HepG2 (cell line): ENCODE results near the gene GPX7. TPM values are rescaled to one million over a fixed set of nuclear protein-coding genes. Genes with fewer than 3 reads are reported as not detected.
A peak's percentile ranks its signal among the peaks of the same experiment; 100 is the strongest.

ENCODE experiments used
- ATAC-seq: fragments of 200-7000 bp; cut with Tn5 transposase; 3 replicates; pipeline ENCODE4 v1.9.1; 2020; ENCODE audit warnings: mild to moderate bottlenecking, moderate library complexity
- BruUV-seq: library from RNA; stranded (reverse); fragments of 400-500 nt; replicated peaks from 2 replicates; lab custom pipeline; 2021; lab: Mats Ljungman, UMichigan
- CTCF ChIA-PET: fragments of 300-600 bp; formaldehyde crosslinking; extraction: SDS; loops from one replicate; lab custom pipeline; 2021; ENCODE audit warnings: low total read pairs, inconsistent platforms, low intra/inter-chr PET ratio; lab: Yijun Ruan, JAX
- POLR2A ChIA-PET: fragments of 350-600 bp; sonication (Branson Sonifier 250); formaldehyde crosslinking; loops from one replicate; lab custom pipeline; 2020; ENCODE audit warnings: antibody characterized with exemption, inconsistent platforms; lab: Yijun Ruan, JAX
- DNase-seq: peaks from one replicate; pipeline ENCODE4 v3.0.0-alpha.2; 2015; ENCODE audit warnings: low spot score
- FAIRE-seq: peaks from 3 replicates; lab custom pipeline; 2011; peaks lifted over from hg19 to GRCh38; lab: Jason Lieb, UNC
- H2AFZ ChIP-seq: one replicate; pipeline ENCODE4 v1.6.1; 2011; ENCODE audit warnings: low read length, inconsistent platforms
- H3K27ac ChIP-seq: fragments of 300-600 bp; 3 replicates; pipeline ENCODE4 v1.8.0; 2011; ENCODE audit warnings: mixed run types, mild to moderate bottlenecking, mixed read lengths, low read length, inconsistent platforms; ENCODE audit not compliant: insufficient read depth; ENCODE audit errors: extremely low read length
- H3K27me3 ChIP-seq, 2 experiments: fragments of 200-600 bp in 1 of 2; 2 replicates in 1 of 2; 3 replicates in 1 of 2; pipeline versions ENCODE4 v1.6.0 to v1.8.0; 2011; ENCODE audit warnings: low read length in 2 of 2, mild to moderate bottlenecking in 2 of 2, moderate library complexity in 2 of 2, inconsistent platforms in 1 of 2; ENCODE audit not compliant: insufficient read depth in 2 of 2, control insufficient read depth in 1 of 2
- H3K36me3 ChIP-seq, 2 experiments: fragments of 200-600 bp in 1 of 2; replicated peaks in 1 of 2; 2 replicates in 1 of 2; 3 replicates in 1 of 2; pipeline versions ENCODE4 v1.5.1 to v1.8.0; 2011; ENCODE audit warnings: low read length in 2 of 2, inconsistent platforms in 1 of 2; ENCODE audit not compliant: insufficient read depth in 2 of 2, control insufficient read depth in 1 of 2
- H3K4me1 ChIP-seq: 2 replicates; pipeline ENCODE4 v1.5.1; 2012; ENCODE audit warnings: low read length, inconsistent platforms; ENCODE audit not compliant: insufficient read depth
- H3K4me2 ChIP-seq: 2 replicates; pipeline ENCODE4 v1.6.0; 2011; ENCODE audit warnings: low read depth, low read length, inconsistent platforms
- H3K4me3 ChIP-seq, 3 experiments: fragments of 200-600 bp in 1 of 3; sonication (generic), shearing (Covaris generic) in 1 of 3; replicated peaks in 1 of 3; 2 replicates each; pipeline ENCODE4 v1.5.1; 2011 to 2016; ENCODE audit warnings: low read length in 3 of 3, inconsistent platforms in 2 of 3, low read depth in 2 of 3, mild to moderate bottlenecking in 2 of 3, control low read depth in 1 of 3, mixed read lengths in 1 of 3; ENCODE audit not compliant: insufficient read depth in 1 of 3
- H3K79me2 ChIP-seq: one replicate; pipeline ENCODE4 v1.6.1; 2011; ENCODE audit warnings: low read length, inconsistent platforms; ENCODE audit not compliant: insufficient read depth
- H3K9ac ChIP-seq: 2 replicates; pipeline ENCODE4 v1.6.0; 2011; ENCODE audit warnings: mild to moderate bottlenecking, low read depth, low read length, inconsistent platforms; ENCODE audit not compliant: insufficient read depth
- H3K9me3 ChIP-seq: 2 replicates; pipeline ENCODE4 v1.5.1; 2012; ENCODE audit warnings: mild to moderate bottlenecking, low read length
- H4K20me1 ChIP-seq: 2 replicates; pipeline ENCODE4 v1.6.0; 2011; ENCODE audit warnings: inconsistent platforms, mild to moderate bottlenecking, low read length, moderate library complexity; ENCODE audit not compliant: insufficient read depth
- GFI1 ChIP-seq: sonication (generic); formaldehyde crosslinking; IDR thresholded peaks from 2 replicates; pipeline ENCODE4 v1.5.0; 2020; ENCODE audit warnings: missing genetic modification reagents, mild to moderate bottlenecking, borderline replicate concordance
- NAIF1 ChIP-seq: sonication (generic); formaldehyde crosslinking; IDR thresholded peaks from 2 replicates; pipeline ENCODE4 v1.5.0; 2020; ENCODE audit warnings: mild to moderate bottlenecking, missing genetic modification reagents, borderline replicate concordance
- RELA ChIP-seq: sonication (generic); formaldehyde crosslinking; IDR thresholded peaks from 2 replicates; pipeline ENCODE4 v1.4.0; 2020; ENCODE audit warnings: missing genetic modification reagents
- RFX1 ChIP-seq: fragments of 450-650 bp; IDR thresholded peaks from 2 replicates; pipeline ENCODE4 v1.6.1; 2017
- XRCC5 ChIP-seq: fragments of 200-400 bp; formaldehyde crosslinking; optimal IDR thresholded peaks from 2 replicates; pipeline ENCODE3; 2017; ENCODE audit warnings: mild to moderate bottlenecking, low read length
- ZFP91 ChIP-seq: sonication (generic); formaldehyde crosslinking; IDR thresholded peaks from 2 replicates; pipeline ENCODE4 v1.9.0; 2022; ENCODE audit warnings: missing genetic modification reagents, mild to moderate bottlenecking, borderline replicate concordance
- ZGPAT ChIP-seq: IDR thresholded peaks from 2 replicates; pipeline ENCODE4 v1.6.1; 2016; ENCODE audit warnings: mild to moderate bottlenecking
- ZNF143 ChIP-seq: sonication (generic); formaldehyde crosslinking; IDR thresholded peaks from 2 replicates; pipeline ENCODE4 v1.4.0; 2020; ENCODE audit warnings: missing genetic modification reagents
- ZNF414 ChIP-seq: sonication (generic); formaldehyde crosslinking; IDR thresholded peaks from 2 replicates; pipeline ENCODE4 v1.5.0; 2020; ENCODE audit warnings: missing genetic modification reagents
- ZNF720 ChIP-seq: sonication (generic); formaldehyde crosslinking; IDR thresholded peaks from 2 replicates; pipeline ENCODE4 v1.4.0; 2020; ENCODE audit warnings: missing genetic modification reagents
- ZNF782 ChIP-seq: sonication (generic); formaldehyde crosslinking; IDR thresholded peaks from 2 replicates; pipeline ENCODE4 v1.4.0; 2020; ENCODE audit warnings: missing genetic modification reagents, mild to moderate bottlenecking, borderline replicate concordance
- WGBS: methylation state at CpG from one replicate; pipeline ENCODE4 v1.1.6; 2017; ENCODE audit warnings: low lambda C conversion rate; 5-methylcytosine and 5-hydroxymethylcytosine counted together
- in situ Hi-C: cut with HindIII; loops from 2 replicates; pipeline ENCODE4 v1.10.0; 2017; ENCODE audit warnings: low pct_unique_long_range_greater_than_20kb; ENCODE audit not compliant: extremely low pct_ligation_motif_present
- intact Hi-C: fragments of 100-400 bp; cut with micrococcal nuclease; formaldehyde crosslinking; loops from one replicate; pipeline ENCODE4 v1.10.0; 2022; ENCODE audit not compliant: unreplicated experiment
- polyA plus RNA-seq, 8 experiments: library from polyadenylated mRNA; depleted of rRNA in 3 of 8; stranded (reverse) in 7 of 8; unstranded in 1 of 8; fragments of >200 nt; fragmentation: Illumina TruSeq in 4 of 8; extraction: Trizol in 4 of 8; gene quantifications; 2 replicates each; pipeline versions ENCODE4 v1.2.1 to v1.2.3, GENCODE V29; 2011 to 2016; ENCODE audit warnings: low read depth in 4 of 8, missing spikeins in 1 of 8, mixed read lengths in 1 of 8; ENCODE audit not compliant: insufficient read depth in 1 of 8
- total RNA-seq, 5 experiments: library from RNA; depleted of rRNA; stranded (reverse); fragments of >200 nt; fragmentation: Illumina TruSeq; extraction: Trizol; gene quantifications; 2 replicates each; pipeline ENCODE4 v1.2.3, GENCODE V29; 2016; ENCODE audit warnings: low read depth in 1 of 5

Gene GPX7
- total and polyA plus RNA-seq, 2 of the 13 experiments (the other 11 are each of a cell fraction or from before 2014, with no cell fraction given): 14.1 to 16.2 TPM

GRCh38 chr1:52636721-52637695 lies 34.8 kb downstream of the GPX7 start:
- peak; percentile 35; the same call in 1 of the 2 replicates for TF ChIP-seq RFX1
- TF ChIP-seq ZNF782 (CRISPR knock-in tag): no peak
- no peak for TF ChIP-seq RELA (CRISPR knock-in tag)
- intact Hi-C loops (no loop called here), in situ Hi-C loops (no loop called here)
- Histone ChIP-seq H2AFZ (no peak overlapping the region), H3K36me3 (no peaks in the 10 kb centered on the region), H3K4me2 (peak overlapping the region; percentile 56), H3K4me1 (peaks cover 34% of the 10 kb centered on the region), H3K9me3 (no peaks in the 10 kb centered on the region), H4K20me1 (no peaks in the 10 kb centered on the region), H3K4me3 (peak overlapping the region in 1 of 3 experiments; percentile 14; a peak in 1 of 6 replicates), H3K79me2 (no peaks in the 10 kb centered on the region), H3K27ac (no peak overlapping the region), H3K9ac (no peak overlapping the region), H3K27me3 (peaks cover 0 to 4% of the 10 kb centered on the region in 2 experiments; a peak in 2 of 5 replicates)
- 16% methylated on average over 11 of the region's 11 CpGs for WGBS
- FAIRE-seq: no peak
- no TSS peak for BruUV-seq
- ChIA-PET POLR2A (interaction anchor here (1.4 kb wide), 1 partner anchor 15 kb away, joined by 5 read pairs; no protein-coding TSS in a partner anchor), CTCF (no interaction called here)
- peak; percentile 21; the same call in 2 of the 3 replicates for ATAC-seq
- no peak for DNase-seq

- no TSS peak for BruUV-seq
- WGBS: 20% methylated on average over 3 of the region's 4 CpGs
- intact Hi-C loops (no loop called here), in situ Hi-C loops (no loop called here)
- CTCF ChIA-PET: no interaction called here
- no peaks in the 10 kb centered on the region; a peak in 1 of 5 replicates for H3K27me3 ChIP-seq
- H3K4me2 ChIP-seq: no peak overlapping the region
- FAIRE-seq: no peak
- no peaks in the 10 kb centered on the region for H3K36me3 ChIP-seq
- H3K4me1 ChIP-seq: peaks cover 30% of the 10 kb centered on the region
- POLR2A ChIA-PET: interaction anchor here (1.4 kb wide), 1 partner anchor 14 kb away, joined by 5 read pairs; no protein-coding TSS in a partner anchor
- H3K4me3 ChIP-seq: no peak overlapping the region
- no peak overlapping the region for H3K27ac ChIP-seq
- H3K9me3 ChIP-seq: no peaks in the 10 kb centered on the region
- no peak overlapping the region for H3K9ac ChIP-seq
- DNase-seq: no peak
- H2AFZ ChIP-seq: no peak overlapping the region
- no peaks in the 10 kb centered on the region for H4K20me1 ChIP-seq
- ATAC-seq: peak; percentile 29; the same call in 1 of the 3 replicates
- H3K79me2 ChIP-seq: no peaks in the 10 kb centered on the region
- TF ChIP-seq ZGPAT (CRISPR knock-in tag) (no peak), ZNF720 (CRISPR knock-in tag) (no peak), NAIF1 (no peak), GFI1 (CRISPR knock-in tag) (no peak), XRCC5 (no peak), ZNF143 (no peak), ZFP91 (no peak), ZNF414 (CRISPR knock-in tag) (no peak)
These were observed 35.8 kb downstream of the GPX7 start for GRCh38 chr1:52637946-52638345.
